Activated CD4-positive, alpha-beta T cell treated with anti-CD3 and anti-CD28 coated beads for 24 hours (primary cell): ENCODE data around the gene PLCXD3.
"Not testable (repeated sequence)": the region's sequence is repeated elsewhere in the genome, so short reads cannot be mapped to it uniquely, and the experiment has no call there.

Source experiments
- DNase-seq, 2 donors: peaks; one replicate each; pipeline ENCODE4 v3.0.0-alpha.2; 2020; ENCODE audit warnings: low read depth in 2 of 2

PLCXD3 gene

DNA sequence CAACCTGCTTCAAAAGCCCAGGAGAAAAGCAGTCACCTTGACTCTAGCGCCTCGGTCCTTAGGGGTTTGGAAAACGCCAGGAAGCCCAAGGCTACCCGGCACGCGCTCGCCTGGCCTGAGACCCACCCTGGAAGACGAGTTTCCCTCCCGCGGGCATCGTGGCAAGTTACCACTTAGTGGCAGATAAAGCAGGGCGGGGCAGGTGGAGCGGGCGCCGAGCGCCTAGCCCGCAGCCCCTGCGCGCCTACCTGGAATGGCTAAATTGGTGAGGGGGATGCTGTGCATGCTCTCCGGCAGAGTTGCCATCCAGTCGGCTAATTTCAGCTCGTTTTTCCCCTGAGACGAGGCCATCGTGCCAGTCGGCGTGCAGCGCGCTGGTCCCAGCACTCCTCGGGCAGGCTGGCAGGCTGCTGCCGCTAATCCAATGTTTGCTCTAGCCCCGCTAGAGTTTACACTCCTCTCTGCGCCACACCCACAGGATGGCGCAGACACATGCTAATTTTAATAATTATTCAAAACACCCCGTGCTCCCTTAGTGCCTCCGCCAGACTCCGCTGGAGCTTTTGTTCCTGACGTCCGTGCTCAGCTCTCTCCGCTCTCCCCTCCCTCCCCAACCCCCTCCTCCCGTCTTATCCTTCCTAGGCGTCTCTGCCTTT, at the start of gene PLCXD3:
PLCXD3 (minus strand) TSS at position 426 of the 656 bp plus-strand sequence; CDS start at position 351, 75 bp downstream.
- no peak for DNase-seq

DNA sequence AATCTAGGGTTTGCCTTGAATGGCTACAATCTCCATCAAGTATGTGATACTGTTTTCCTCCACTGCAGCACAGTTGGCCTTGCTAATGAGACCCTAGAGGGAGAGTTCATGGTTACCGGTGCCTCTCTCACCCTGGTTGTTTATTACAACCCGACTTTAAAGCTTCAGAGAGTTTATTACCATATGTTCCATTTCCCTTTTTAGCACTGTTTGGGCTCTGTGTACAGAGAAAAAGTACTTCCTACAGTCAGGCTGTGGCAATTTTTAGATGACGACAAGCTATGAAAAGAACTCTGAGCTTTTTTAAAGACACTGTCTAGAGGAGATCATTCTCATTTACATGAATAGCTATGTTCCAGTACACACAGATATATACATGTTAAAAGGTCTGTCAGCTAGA, 48.8 kb upstream of the PLCXD3 start:
- no peak for DNase-seq

DNA sequence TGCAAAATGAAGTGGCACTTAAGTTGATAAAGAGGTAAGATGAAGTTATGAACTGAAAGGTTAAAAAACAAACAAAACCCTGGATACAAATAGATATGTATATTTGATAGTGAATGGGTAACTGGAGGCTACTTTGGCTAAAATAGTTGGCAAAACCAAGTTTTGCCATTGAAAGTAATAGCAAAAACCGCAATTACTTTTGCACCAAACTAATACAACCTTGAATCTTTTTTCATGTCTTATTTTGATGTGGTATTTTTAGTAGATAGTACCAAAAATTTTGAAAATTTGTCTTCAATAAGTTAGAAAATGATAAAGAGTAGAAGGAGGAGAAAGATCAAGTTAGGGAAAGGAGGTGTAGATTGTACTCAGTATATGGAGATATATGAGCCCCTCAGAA, 47.9 kb upstream of the PLCXD3 start:
- no peak for DNase-seq

DNA sequence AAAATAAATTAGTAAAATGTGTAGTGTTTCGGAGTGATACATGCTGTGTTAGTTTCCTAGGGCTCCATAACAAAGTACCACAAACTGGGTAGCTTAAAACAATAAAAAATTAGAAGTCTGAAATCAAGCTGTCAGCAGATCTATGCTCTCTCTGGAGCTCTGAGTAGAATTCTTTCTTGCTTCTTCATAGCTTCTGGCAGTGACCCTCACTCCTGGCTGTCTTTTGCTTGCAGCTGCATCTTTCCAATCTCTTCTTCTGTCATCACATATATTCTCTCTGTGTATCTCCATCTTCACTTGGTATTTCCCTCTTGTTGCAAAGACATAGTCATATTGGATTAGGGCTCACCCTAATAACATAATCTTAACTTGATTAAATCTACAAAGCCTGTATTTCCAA, 37.6 kb upstream of the PLCXD3 start:
- no peak for DNase-seq

DNA sequence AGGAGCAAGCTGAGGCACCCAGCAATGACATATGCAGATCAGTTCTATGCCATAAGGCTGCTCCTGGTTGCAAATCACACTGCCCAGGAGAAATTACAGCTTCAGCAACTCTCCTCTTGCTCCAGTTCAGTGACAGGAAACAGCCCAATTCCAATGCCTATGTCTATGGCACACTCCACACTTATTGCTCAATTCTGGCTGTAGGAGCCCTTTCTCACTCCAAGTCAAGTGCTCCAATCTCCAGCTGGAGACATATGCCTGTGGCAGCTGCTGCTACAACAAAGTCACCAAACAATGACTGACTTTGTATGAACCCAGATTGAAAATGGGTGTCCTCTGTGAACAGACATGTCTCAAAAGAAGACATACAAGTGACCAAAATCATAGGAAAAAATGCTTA, 31.8 kb upstream of the PLCXD3 start:
- no peak for DNase-seq

- DNase-seq: no peak
Measured at GRCh38 chr5:41539454-41539853, 29.1 kb upstream of the PLCXD3 start.

GRCh38 chr5:41537581-41537980, 27.2 kb upstream of the PLCXD3 start:
- DNase-seq: no peak

DNA sequence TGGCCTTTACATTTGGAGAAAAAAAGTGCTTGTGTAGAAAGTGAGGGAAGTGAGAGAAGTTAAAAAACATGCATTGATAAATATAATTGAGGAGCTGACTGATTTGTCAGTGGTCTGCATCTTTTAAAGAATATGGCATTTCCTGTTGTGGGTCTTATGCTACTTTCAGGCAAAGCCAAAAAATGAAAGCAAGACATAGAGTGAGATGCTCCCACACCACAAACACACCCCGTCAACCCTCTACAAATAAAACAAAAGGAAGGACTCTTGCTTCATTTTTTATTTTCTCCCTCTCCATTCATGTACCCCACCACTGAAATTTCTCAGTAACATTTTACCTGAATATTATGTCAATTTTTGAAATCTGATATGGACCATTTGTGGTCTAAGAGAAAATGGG, 22.1 kb upstream of the PLCXD3 start:
- no peak for DNase-seq

DNA sequence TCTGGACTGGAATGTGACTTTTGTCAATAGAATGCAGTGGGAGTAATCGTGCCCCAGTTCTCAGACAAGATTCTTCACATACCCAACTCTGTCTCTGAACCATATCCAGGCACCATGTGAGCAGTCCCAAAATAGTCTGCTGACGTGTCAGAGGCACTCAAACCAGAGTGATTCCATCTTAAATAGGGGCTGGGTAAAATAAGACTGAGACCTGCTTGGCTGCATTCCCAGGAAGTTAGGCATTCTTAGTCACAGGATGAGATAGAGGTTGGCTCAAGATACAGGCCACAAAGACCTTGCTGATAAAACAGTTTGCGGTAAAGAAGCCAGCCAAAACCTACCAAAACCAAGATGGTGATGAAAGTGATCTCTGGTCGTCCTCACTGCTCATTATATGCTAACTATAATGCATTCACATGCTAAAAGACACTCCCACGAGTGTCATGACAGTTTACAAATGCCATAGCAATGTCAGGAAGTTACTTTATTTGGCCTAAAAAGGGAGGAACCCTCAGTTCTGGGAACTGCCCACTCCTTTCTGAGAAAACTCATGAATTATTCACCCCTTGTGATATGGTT, 16.9 kb upstream of the PLCXD3 start:
- DNase-seq: no peak

- DNase-seq: no peak
Measured at GRCh38 chr5:41526699-41527098, 16.3 kb upstream of the PLCXD3 start.

GRCh38 chr5:41524174-41524573, 13.8 kb upstream of the PLCXD3 start:
- no peak for DNase-seq

- no peak for DNase-seq
Measured at GRCh38 chr5:41522193-41522786, 11.9 kb upstream of the PLCXD3 start.

DNA sequence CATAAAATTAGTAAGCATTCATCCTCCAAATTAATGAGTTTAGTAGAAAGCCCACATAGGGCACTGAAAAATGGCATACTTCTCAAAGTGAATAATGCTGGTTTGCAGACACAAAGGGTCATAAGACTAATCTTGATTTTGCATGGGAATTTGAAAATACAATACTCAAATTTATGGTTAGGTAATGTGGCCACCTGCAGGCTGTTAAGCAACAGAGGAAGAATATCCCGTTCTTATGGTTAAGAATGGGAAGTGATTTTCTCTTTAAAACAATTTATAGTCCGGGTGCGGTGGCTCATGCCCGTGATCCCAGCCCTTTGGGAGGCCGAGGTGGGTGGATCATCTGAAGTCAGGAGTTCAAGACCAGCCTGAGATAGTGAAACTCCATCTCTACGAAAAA, 9.4 kb upstream of the PLCXD3 start:
- DNase-seq: no peak

GRCh38 chr5:41517909-41518308, 7.5 kb upstream of the PLCXD3 start:
- DNase-seq: no peak

GRCh38 chr5:41511241-41511640, 840 bp upstream of the PLCXD3 start:
- no peak for DNase-seq

DNA sequence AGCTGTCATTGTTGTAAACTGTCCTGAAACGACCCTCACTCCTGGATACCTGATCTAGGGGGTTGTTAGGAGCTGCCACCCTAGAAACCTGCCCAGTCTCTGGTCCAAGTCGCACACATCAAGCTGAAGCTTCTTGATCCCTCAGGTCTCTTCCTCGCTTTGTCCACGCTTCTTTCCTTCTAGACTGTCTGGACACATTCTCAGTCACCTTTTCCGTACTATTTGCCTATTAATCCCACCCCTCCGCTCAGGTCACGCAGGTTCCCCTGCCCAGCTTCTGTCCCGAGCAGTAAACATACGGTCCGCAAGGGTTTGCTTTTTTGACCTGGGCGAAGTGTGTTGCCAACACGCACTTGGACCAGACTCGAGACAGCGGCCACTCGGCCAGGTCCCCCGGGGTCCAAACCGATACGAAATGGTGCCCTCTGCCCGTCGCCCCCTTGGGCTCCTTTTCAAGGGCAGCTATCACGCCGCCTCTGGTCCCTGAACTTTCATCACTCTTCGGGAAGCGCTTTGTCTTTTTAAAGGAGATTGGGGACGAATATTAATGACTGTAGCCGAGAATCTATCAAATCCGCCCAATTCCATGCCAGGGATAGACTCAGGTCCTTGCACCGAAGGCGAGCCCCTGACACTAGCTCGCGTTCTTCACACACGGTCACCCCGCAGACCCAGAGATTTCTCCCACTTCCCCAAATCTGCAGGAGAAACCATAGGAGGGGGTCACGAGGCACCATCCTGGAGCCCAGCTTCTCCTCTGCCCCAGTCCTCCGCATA, 814 bp downstream of the PLCXD3 start:
- no peak for DNase-seq

- DNase-seq: no peak
Measured at GRCh38 chr5:41508696-41509398, 1.6 kb downstream of the PLCXD3 start.

GRCh38 chr5:41508186-41508585, 2.2 kb downstream of the PLCXD3 start:
- DNase-seq: no peak

DNA sequence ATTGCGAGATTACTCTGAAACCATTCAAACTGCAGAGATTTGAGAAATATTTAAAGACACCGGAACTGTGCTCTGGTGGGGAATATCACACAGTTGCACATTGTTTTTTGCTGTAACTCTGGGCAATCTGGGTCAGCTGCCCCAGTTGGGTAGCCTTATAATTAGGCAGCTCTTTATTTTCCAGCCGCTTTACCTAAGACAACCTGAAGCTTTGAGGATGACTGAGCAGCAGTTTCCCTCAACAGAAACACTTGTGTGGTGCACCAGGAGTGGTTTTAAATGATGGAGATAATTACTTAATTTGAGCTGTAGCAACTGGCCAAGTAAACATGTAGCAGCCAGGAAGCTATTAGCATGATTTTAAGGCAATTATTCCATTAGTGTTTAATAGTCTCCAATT, 2.9 kb downstream of the PLCXD3 start:
- DNase-seq: no peak

GRCh38 chr5:41503860-41504259, 6.5 kb downstream of the PLCXD3 start:
- DNase-seq: no peak

DNA sequence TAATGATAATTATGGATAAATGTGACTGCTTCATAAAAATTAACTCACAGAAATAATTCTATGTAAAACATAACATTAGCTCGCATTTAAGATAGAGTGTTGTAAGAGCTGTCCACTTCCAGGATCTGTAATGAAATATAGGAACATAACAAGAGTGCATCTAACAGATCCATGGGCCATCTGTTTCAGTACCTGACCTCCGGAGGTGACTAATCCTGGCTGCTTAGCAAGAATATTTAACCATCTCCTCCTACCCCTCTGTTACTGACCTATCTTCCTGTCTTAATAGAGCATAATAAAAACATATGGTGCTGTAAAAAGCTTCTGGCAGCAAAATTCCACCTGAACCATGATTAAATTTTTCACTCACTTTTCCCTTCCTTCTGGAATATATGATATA, 7.1 kb downstream of the PLCXD3 start:
- no peak for DNase-seq

GRCh38 chr5:41493490-41494126, 16.8 kb downstream of the PLCXD3 start:
- not testable (repeated sequence) for DNase-seq
